Endothelial cell of umbilical vein (primary cell): ENCODE data around the gene PLK1. TPM values are rescaled to one million over a fixed set of nuclear protein-coding genes. Genes with fewer than 3 reads are reported as not detected.

Source experiments
- BruUV-seq: library from RNA; stranded (reverse); fragments of 400-500 nt; replicated peaks from 2 replicates; lab custom pipeline; 2021; lab: Mats Ljungman, UMichigan
- CTCF ChIA-PET: fragments of 300-600, 350-600 bp; sonication (Branson Sonifier 250); formaldehyde crosslinking; loops from one replicate; lab custom pipeline; 2021; ENCODE audit warnings: antibody characterized with exemption, inconsistent platforms; lab: Charles Lee
- POLR2A ChIA-PET: fragments of 300-600, 350-600 bp; sonication (Branson Sonifier 250); formaldehyde crosslinking; loops from one replicate; lab custom pipeline; 2021; ENCODE audit warnings: antibody characterized with exemption, inconsistent platforms; lab: Charles Lee
- DNase-seq: peaks from one replicate; pipeline ENCODE4 v3.0.0-alpha.2; 2011; ENCODE audit warnings: low read depth, low spot score
- FAIRE-seq: peaks from 2 replicates; lab custom pipeline; 2011; peaks lifted over from hg19 to GRCh38; lab: Jason Lieb, UNC
- H2AFZ ChIP-seq: 2 replicates; pipeline ENCODE4 v1.6.0; 2012; ENCODE audit warnings: low read depth, low read length, control low read depth, inconsistent platforms
- H3K27ac ChIP-seq: 2 replicates; pipeline ENCODE4 v1.5.1; 2011; ENCODE audit warnings: low read depth, mild to moderate bottlenecking, control low read depth, low read length, moderate library complexity; ENCODE audit not compliant: insufficient read depth
- H3K27me3 ChIP-seq, 2 experiments: 2 replicates each; pipeline versions ENCODE4 v1.6.0 to v1.6.1; 2011; ENCODE audit warnings: low read length in 2 of 2, mixed read lengths in 1 of 2; ENCODE audit not compliant: control insufficient read depth in 2 of 2, insufficient read depth in 2 of 2
- H3K36me3 ChIP-seq, 2 experiments: 2 replicates in 1 of 2; 3 replicates in 1 of 2; pipeline ENCODE4 v1.5.1; 2011; ENCODE audit warnings: low read length in 2 of 2, mild to moderate bottlenecking in 1 of 2, moderate library complexity in 1 of 2; ENCODE audit not compliant: control insufficient read depth in 2 of 2, insufficient read depth in 2 of 2; ENCODE audit errors: extremely low read depth in 1 of 2
- H3K4me1 ChIP-seq: 3 replicates; pipeline ENCODE4 v1.5.1; 2011; ENCODE audit warnings: mild to moderate bottlenecking, low read length; ENCODE audit not compliant: control insufficient read depth, insufficient read depth; ENCODE audit errors: extremely low read depth
- H3K4me2 ChIP-seq: 2 replicates; pipeline ENCODE4 v1.6.1; 2011; ENCODE audit warnings: low read length, control low read depth, mixed read lengths; ENCODE audit not compliant: insufficient read depth
- H3K4me3 ChIP-seq, 3 experiments: fragments of 200-600 bp in 1 of 3; sonication (generic), shearing (Covaris generic) in 1 of 3; replicated peaks in 1 of 3; 2 replicates each; pipeline ENCODE4 v1.5.1; 2011 to 2016; ENCODE audit warnings: control low read depth in 3 of 3, low read length in 3 of 3, mild to moderate bottlenecking in 2 of 3, inconsistent platforms in 1 of 3, low read depth in 1 of 3, moderate library complexity in 1 of 3; ENCODE audit not compliant: insufficient read depth in 1 of 3
- H3K79me2 ChIP-seq: 2 replicates; pipeline ENCODE4 v1.6.0; 2012; ENCODE audit warnings: low read length, inconsistent platforms; ENCODE audit not compliant: control insufficient read depth, insufficient read depth
- H3K9ac ChIP-seq: replicated peaks from 2 replicates; pipeline ENCODE3; 2011; ENCODE audit warnings: low read length, control low read depth; ENCODE audit not compliant: insufficient read depth; ENCODE audit errors: extremely low read depth
- H3K9me1 ChIP-seq: replicated peaks from 3 replicates; pipeline ENCODE4 v1.6.0; 2011; ENCODE audit warnings: mild to moderate bottlenecking, low read length; ENCODE audit not compliant: control insufficient read depth, insufficient read depth; ENCODE audit errors: extremely low read depth
- H3K9me3 ChIP-seq: replicated peaks from 2 replicates; pipeline ENCODE4 v1.5.1; 2012; ENCODE audit warnings: low read length, inconsistent platforms; ENCODE audit not compliant: control insufficient read depth, insufficient read depth
- H4K20me1 ChIP-seq: replicated peaks from 2 replicates; pipeline ENCODE3; 2011; ENCODE audit warnings: mild to moderate bottlenecking, low read length; ENCODE audit not compliant: control insufficient read depth, insufficient read depth; ENCODE audit errors: extremely low read depth
- GATA2 ChIP-seq: IDR thresholded peaks from 2 replicates; pipeline ENCODE4 v1.7.0; 2011; ENCODE audit warnings: low read depth, mild to moderate bottlenecking, moderate library complexity, mixed read lengths, low read length; ENCODE audit not compliant: insufficient read length, insufficient read depth
- JUN ChIP-seq: IDR thresholded peaks from 2 replicates; pipeline ENCODE4 v1.6.1; 2011; ENCODE audit warnings: borderline replicate concordance, low read depth; ENCODE audit not compliant: insufficient read length, insufficient read depth
- MYC ChIP-seq: IDR thresholded peaks from one replicate; pipeline ENCODE4 v1.6.1; 2011; ENCODE audit warnings: mild to moderate bottlenecking, low read depth, low read length
- POLR2A ChIP-seq: IDR thresholded peaks from 2 replicates; pipeline ENCODE4 v1.6.1; 2012; ENCODE audit warnings: low read depth, mild to moderate bottlenecking, control low read depth, low read length
- POLR2AphosphoS5 ChIP-seq: IDR thresholded peaks from 2 replicates; pipeline ENCODE4 v1.6.1; 2012; ENCODE audit warnings: low read depth, mild to moderate bottlenecking, control low read depth, low read length, moderate library complexity; ENCODE audit not compliant: insufficient read depth
- dilution Hi-C: fragments of 300-500 bp; cut with MboI; formaldehyde crosslinking; loops from one replicate; pipeline ENCODE4 v1.15.0; 2019; ENCODE audit warnings: low sequenced_read_pairs; ENCODE audit not compliant: extremely low pct_ligation_motif_present
- intact Hi-C: fragments of 100-400 bp; cut with micrococcal nuclease; formaldehyde crosslinking; loops from one replicate; pipeline ENCODE4 v1.10.0; 2022
- polyA plus RNA-seq, 4 experiments: library from polyadenylated mRNA; depleted of rRNA in 3 of 4; stranded (reverse) in 3 of 4; unstranded in 1 of 4; fragments of >200 nt; gene quantifications; 2 replicates each; pipeline versions ENCODE4 v1.2.1 to v1.2.3, GENCODE V29; 2011 to 2012; ENCODE audit warnings: missing spikeins in 1 of 4
- total RNA-seq: library from RNA; stranded (reverse); gene quantifications from 2 replicates; pipeline ENCODE4 v1.2.3, GENCODE V29; 2021
- TF ChIP-seq, protein P1 (sequence below): IDR thresholded peaks from 2 replicates; pipeline ENCODE4 v1.6.1; 2011; ENCODE audit not compliant: insufficient read depth, insufficient read length

The PLK1 gene
- total and polyA plus RNA-seq, 2 donors (not counting 3 experiments of a cell fraction or from before 2014, with no cell fraction given) = 94.9 to 109 TPM

DNA sequence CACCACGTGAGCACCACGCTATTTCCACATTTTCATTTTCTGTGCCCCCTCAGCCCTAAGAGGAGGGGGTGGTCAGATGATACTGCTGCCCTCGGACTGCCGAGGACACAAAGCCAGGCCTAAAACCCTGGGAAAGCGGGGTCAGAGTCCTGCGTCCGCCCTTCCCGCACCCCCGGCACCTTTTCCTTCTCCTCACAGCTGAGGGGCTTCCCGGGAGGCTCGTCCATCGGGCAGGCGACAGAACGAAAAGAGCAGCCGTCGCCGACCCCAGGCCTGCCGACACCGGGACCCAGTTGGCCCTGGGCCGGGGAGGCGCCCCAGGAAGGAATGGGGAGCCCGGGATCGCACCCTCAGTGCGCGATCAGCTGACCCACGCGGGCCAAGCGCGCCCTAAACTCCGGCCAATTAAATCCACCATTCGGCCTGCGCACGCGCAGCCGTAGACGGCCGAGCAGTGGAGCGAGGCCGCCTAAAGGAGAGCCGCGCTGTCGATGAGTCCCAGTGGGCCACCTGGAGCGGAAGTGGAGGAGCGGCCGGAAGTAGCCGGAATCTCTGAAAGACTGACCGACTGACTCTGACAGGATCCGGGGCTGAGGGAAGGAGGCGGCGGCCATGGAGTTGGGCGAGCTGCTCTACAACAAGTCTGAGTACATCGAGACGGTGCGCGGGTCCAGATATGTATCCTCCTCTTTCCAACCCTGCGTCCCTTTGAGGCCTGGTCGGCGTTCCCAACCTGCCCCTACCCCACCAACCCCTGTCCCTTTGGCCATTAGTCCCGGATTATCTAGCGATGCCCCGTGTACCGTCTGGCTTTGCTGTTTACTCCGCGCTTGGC, 37.5 kb upstream of the PLK1 start, which contains the start of the genes DCTN5 and PALB2:
Gene DCTN5 (plus strand): TSS at position 536 of the 835 bp plus-strand sequence. CDS start 77 bp downstream, at position 613.
Gene PALB2 (minus strand): TSS at position 380 of the 835 bp plus-strand sequence. CDS start 153 bp downstream, at position 227.
- Histone ChIP-seq H3K27me3 (no peaks in the 10 kb centered on the region), H4K20me1 (no peaks in the 10 kb centered on the region), H2AFZ (peak within 1 kb of the TSS; percentile 97), H3K79me2 (peaks cover 41% of the 10 kb centered on the region), H3K4me1 (peaks cover 15% of the 10 kb centered on the region), H3K9me1 (no peaks in the 10 kb centered on the region), H3K9ac (peak within 1 kb of the TSS; percentile 97), H3K4me3 (peak within 1 kb of the TSS; percentile 68 to 99 (median 99)), H3K36me3 (peaks cover 2 to 15% of the 10 kb centered on the region in 2 experiments), H3K27ac (peak within 1 kb of the TSS; percentile 96), H3K9me3 (no peaks in the 10 kb centered on the region), H3K4me2 (peak within 1 kb of the TSS; percentile 97)
- peak; percentile 93 for FAIRE-seq
- TF ChIP-seq JUN (no peak), MYC (peak; percentile 72), GATA2 (no peak), POLR2A (peak; percentile 93), POLR2AphosphoS5 (peak; percentile 97)
- TF ChIP-seq, protein P1, sequence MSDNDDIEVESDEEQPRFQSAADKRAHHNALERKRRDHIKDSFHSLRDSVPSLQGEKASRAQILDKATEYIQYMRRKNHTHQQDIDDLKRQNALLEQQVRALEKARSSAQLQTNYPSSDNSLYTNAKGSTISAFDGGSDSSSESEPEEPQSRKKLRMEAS = peak; percentile 79
- POLR2A ChIA-PET = interaction anchor here (0.5 to 1.1 kb wide), 2 partner anchors 26 to 38 kb away, joined by 3 to 4 read pairs; no protein-coding TSS in a partner anchor
- BruUV-seq = TSS peak; percentile 61
- CTCF ChIA-PET = interaction anchor here (0.9 to 2.1 kb wide), 3 partner anchors 9 to 84 kb away, joined by 3 to 6 read pairs (median 5); partner anchors contain the start of genes EARS2 and UBFD1
- dilution Hi-C loops (no loop called here), intact Hi-C loops (loop anchor here (1.0 to 2.0 kb wide), 5 partner anchors 33 to 131 kb away; partner anchors contain the start of genes EARS2, GGA2, NDUFAB1 and PLK1)
- DNase-seq = peak; percentile 94
